Spleen (tissue), 7 donors: ENCODE measurements around the gene MPHOSPH6.

Experiments used
- CTCF ChIP-seq, 11 experiments: fragments of 200-600 bp in 7 of 11; fragments of 450-650 bp in 4 of 11; sonication (generic) in 4 of 11; IDR thresholded peaks in 8 of 11; conservative IDR thresholded peaks in 3 of 11; 1 replicate in 7 of 11; 2 replicates in 4 of 11; pipeline versions ENCODE4 v1.4.0 to v1.8.0; 2016 to 2021; ENCODE audit warnings: antibody characterized with exemption in 11 of 11, inconsistent platforms in 4 of 11, mild to moderate bottlenecking in 1 of 11
- POLR2A ChIP-seq, 3 donors: fragments of 450-650 bp; IDR thresholded peaks; one replicate each; pipeline ENCODE4 v1.5.1; 2017; ENCODE audit warnings: antibody characterized with exemption in 3 of 3, mild to moderate bottlenecking in 1 of 3
- POLR2AphosphoS5 ChIP-seq, 3 donors: sonication (generic); formaldehyde crosslinking; IDR thresholded peaks; one replicate each; pipeline ENCODE4 v1.5.1; 2017; ENCODE audit warnings: antibody characterized with exemption in 3 of 3
- donor health status: DM: no; HTN: no; CAD: no; lungs with moderate emphysema.
- donor health status: DM: no; HTN: no; CAD: no.
- donor health status: DM: no; HTN: no; CAD: no.

GRCh38 chr16:82137822-82138167, 32.2 kb downstream of the MPHOSPH6 start:
- TF ChIP-seq POLR2A (IDR thresholded peaks at IDR 0.05) (no peak), CTCF (IDR thresholded peaks at IDR 0.05 in 8 of 11, conservative IDR thresholded peaks at IDR 0.05 in 3 of 11) (no peak), POLR2AphosphoS5 (IDR thresholded peaks at IDR 0.05) (no peak)
